WTC11 (cell line): Measurements from ENCODE around the gene WFDC6.

Experiments used
- ESRRA ChIP-seq: sonication (generic); formaldehyde crosslinking; IDR thresholded peaks from 2 replicates; pipeline ENCODE4 v1.8.1; 2022; ENCODE audit warnings: mild to moderate bottlenecking, missing genetic modification reagents, borderline replicate concordance
- ZNF416 ChIP-seq: fragments of 250-450 bp; sonication (Bioruptor Pico); IDR thresholded peaks from 2 replicates; pipeline ENCODE4 v1.9.0; 2021; ENCODE audit warnings: mild to moderate bottlenecking, inconsistent platforms
- TF ChIP-seq, protein P1 (sequence below): fragments of 200-600 bp; IDR thresholded peaks from 2 replicates; pipeline ENCODE4 v1.8.0; 2022; ENCODE audit warnings: antibody characterized with exemption

DNA sequence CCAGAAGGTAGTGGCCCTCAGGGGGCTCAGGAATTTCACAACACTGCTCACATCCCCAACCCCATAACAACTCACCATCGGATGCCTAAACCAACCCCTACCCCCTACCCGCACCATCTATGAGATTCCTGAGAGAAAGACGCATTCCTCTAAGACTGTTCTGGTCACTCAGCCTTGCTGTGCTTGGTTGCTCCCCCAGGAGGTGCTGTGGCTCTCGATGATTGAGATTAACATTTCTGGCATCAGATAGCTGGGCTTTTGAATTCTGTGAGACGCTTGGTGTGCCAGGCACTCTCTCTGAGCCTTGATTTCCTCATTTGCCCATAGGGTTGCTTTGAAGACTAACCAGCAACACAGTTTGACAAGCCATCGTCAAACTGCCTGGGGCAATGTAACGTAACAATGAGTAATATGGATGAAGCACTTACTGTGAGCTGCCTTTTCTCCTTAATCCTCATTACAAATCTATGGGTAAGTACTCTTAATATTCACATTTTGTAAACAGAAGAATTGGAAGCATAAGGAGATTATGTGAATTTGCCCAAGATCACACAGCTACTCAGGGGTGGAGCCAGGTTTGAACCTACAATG lies 978 bp downstream of the WFDC6 start:
- TF ChIP-seq, protein P1, sequence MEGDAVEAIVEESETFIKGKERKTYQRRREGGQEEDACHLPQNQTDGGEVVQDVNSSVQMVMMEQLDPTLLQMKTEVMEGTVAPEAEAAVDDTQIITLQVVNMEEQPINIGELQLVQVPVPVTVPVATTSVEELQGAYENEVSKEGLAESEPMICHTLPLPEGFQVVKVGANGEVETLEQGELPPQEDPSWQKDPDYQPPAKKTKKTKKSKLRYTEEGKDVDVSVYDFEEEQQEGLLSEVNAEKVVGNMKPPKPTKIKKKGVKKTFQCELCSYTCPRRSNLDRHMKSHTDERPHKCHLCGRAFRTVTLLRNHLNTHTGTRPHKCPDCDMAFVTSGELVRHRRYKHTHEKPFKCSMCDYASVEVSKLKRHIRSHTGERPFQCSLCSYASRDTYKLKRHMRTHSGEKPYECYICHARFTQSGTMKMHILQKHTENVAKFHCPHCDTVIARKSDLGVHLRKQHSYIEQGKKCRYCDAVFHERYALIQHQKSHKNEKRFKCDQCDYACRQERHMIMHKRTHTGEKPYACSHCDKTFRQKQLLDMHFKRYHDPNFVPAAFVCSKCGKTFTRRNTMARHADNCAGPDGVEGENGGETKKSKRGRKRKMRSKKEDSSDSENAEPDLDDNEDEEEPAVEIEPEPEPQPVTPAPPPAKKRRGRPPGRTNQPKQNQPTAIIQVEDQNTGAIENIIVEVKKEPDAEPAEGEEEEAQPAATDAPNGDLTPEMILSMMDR = no peak
- TF ChIP-seq ESRRA (CRISPR knock-in tag) (no peak), ZNF416 (CRISPR knock-in tag) (no peak)
